Measurements from ENCODE around the gene GPR158. TPM values are rescaled to one million over a fixed set of nuclear protein-coding genes. Genes with fewer than 3 reads are reported as not detected.

GPR158 gene
- total and polyA plus RNA-seq, 2 of the 8 experiments (the other 6 are each of a cell fraction or from before 2014, with no cell fraction given): 0.14 to 0.78 TPM

DNA sequence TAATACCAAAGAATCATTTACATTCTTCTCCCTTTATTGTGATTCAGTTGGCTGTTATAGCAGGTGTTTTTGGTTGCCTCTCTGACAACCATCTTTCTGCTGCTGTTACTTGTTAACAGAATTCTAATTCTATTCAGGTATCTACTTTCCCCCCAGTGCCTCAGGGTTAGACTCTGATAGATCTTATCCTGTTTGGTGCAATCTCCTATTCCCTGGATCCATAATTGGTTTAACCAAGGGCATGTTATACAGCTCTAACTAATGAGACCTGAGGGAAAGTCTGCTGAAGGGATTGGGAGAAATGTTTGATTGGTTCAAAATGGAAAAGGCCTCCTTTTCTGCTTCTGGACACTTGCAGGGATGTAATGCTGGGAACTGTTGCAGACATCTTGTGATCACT, 161.5 kb downstream of the GPR158 start:
- Histone ChIP-seq H2BK15ac (ENCODE audit: low read length) (no peak overlapping the region), H4K20me1 (replicated peaks in 1 of 2; ENCODE audit: control insufficient read depth in 1 of 2, insufficient read depth in 2 of 2, low read length in 2 of 2) (no peaks in the 10 kb centered on the region), H3K23ac (ENCODE audit: insufficient read length) (no peak overlapping the region), H3K14ac (ENCODE audit: insufficient read length) (no peak overlapping the region), H3K56ac (replicated peaks; ENCODE audit: insufficient read length, low read depth, low read length) (no peak overlapping the region), H2BK12ac (ENCODE audit: low read depth, low read length) (no peak overlapping the region), H3K4me2 (ENCODE audit: insufficient read depth in 1 of 2, low read depth in 2 of 2, low read length in 2 of 2) (no peak overlapping the region), H2AFZ (ENCODE audit: low read length) (no peak overlapping the region), H2BK20ac (ENCODE audit: low read length) (no peak overlapping the region), H2AK5ac (ENCODE audit: low read depth, low read length) (no peak overlapping the region), H2BK120ac (replicated peaks; ENCODE audit: low read depth, low read length) (no peak overlapping the region), H3K9me3 (ENCODE audit: insufficient read depth in 2 of 2, low read depth in 1 of 2, low read length in 1 of 2) (no peaks in the 10 kb centered on the region), H3K4me3 (ENCODE audit: extremely low read depth in 1 of 4, insufficient read depth in 2 of 4, low read depth in 3 of 4, low read length in 4 of 4) (no peak overlapping the region), H3K18ac (ENCODE audit: extremely low read depth, low read length) (no peak overlapping the region), H3K4ac (replicated peaks; ENCODE audit: insufficient read length, low read depth, low read length) (no peak overlapping the region), H3K9ac (replicated peaks in 1 of 4; ENCODE audit: extremely low read depth in 1 of 4, low read depth in 3 of 4, low read length in 3 of 4) (no peak overlapping the region), H4K5ac (ENCODE audit: insufficient read length, low read depth, low read length) (no peak overlapping the region), H2BK5ac (ENCODE audit: low read depth, low read length) (no peak overlapping the region), H4K91ac (replicated peaks; ENCODE audit: insufficient read length, low read length) (no peak overlapping the region), H3K27ac (ENCODE audit: low read depth, low read length) (no peak overlapping the region), H4K8ac (ENCODE audit: extremely low read depth, insufficient read depth, low read length) (no peak overlapping the region), H3K23me2 (ENCODE audit: low read depth, low read length) (no peaks in the 10 kb centered on the region), H3K4me1 (replicated peaks in 1 of 4; ENCODE audit: control insufficient read depth in 3 of 4, insufficient read depth in 4 of 4, low read length in 3 of 4) (no peaks in the 10 kb centered on the region), H3K79me2 (ENCODE audit: control insufficient read depth in 1 of 2, insufficient read depth in 2 of 2, low read length in 2 of 2) (no peaks in the 10 kb centered on the region), H3K27me3 (replicated peaks in 1 of 4; ENCODE audit: control insufficient read depth in 3 of 4, extremely low read depth in 1 of 4, insufficient read depth in 3 of 4, low read length in 3 of 4) (no peaks in the 10 kb centered on the region), H3K36me3 (ENCODE audit: control insufficient read depth in 2 of 4, insufficient read depth in 4 of 4, low read length in 3 of 4) (no peaks in the 10 kb centered on the region), H3K79me1 (ENCODE audit: low read depth, low read length) (no peaks in the 10 kb centered on the region)
- CTCF ChIA-PET (ENCODE audit: partially characterized antibody): no interaction called here
- DNase-seq (ENCODE audit: low read depth in 1 of 2, low spot score in 2 of 2) (no peak), FAIRE-seq (no peak)
- TF ChIP-seq HDAC2 (IDR thresholded peaks at IDR 0.05; ENCODE audit: borderline replicate concordance in 1 of 2, low read depth in 2 of 2, low read length in 2 of 2) (no peak), SRF (IDR thresholded peaks at IDR 0.05; ENCODE audit: low read depth, low read length) (no peak), ASH2L (IDR thresholded peaks at IDR 0.05; ENCODE audit: low read length) (no peak), SIN3A (conservative IDR thresholded peaks at IDR 0.05 in 1 of 2, IDR thresholded peaks at IDR 0.05 in 1 of 2; ENCODE audit: low read depth in 1 of 2, low read length in 2 of 2) (no peak), SP2 (IDR thresholded peaks at IDR 0.05; ENCODE audit: low read length) (no peak), TCF12 (IDR thresholded peaks at IDR 0.05; ENCODE audit: low read depth, low read length) (no peak), ZNF274 (IDR thresholded peaks at IDR 0.05; ENCODE audit: borderline replicate concordance, extremely low read depth, low read length) (no peak)
- POLR2A ChIA-PET (ENCODE audit: partially characterized antibody): interaction anchor here (0.6 kb wide), 1 partner anchor 431 kb away, joined by 3 read pairs; no protein-coding TSS in a partner anchor
